Effector CD8-positive, alpha-beta T cell (primary cell): Measurements from ENCODE around the gene SLC7A11.
"Not testable (repeated sequence)": the region's sequence is repeated elsewhere in the genome, so short reads cannot be mapped to it uniquely, and the experiment has no call there.

Source experiments
- DNase-seq: peaks from one replicate; lab custom pipeline; 2025; lab: John Stamatoyannopoulos, UW

The SLC7A11 gene

GRCh38 chr4:138242834-138243156, 646 bp upstream of the SLC7A11 start:
- no peak for DNase-seq

- DNase-seq: no peak
These were observed 671 bp downstream of the SLC7A11 start for GRCh38 chr4:138241281-138242075.

GRCh38 chr4:138239491-138239890, 2.7 kb downstream of the SLC7A11 start:
- DNase-seq: no peak

- no peak for DNase-seq
These were observed 3.4 kb downstream of the SLC7A11 start for GRCh38 chr4:138238521-138239292.

- DNase-seq: not testable (repeated sequence)
These were observed 5.0 kb downstream of the SLC7A11 start for GRCh38 chr4:138237132-138237531.

- no peak for DNase-seq
These were observed 6.1 kb downstream of the SLC7A11 start for GRCh38 chr4:138236037-138236436.

- DNase-seq: no peak
These were observed 6.7 kb downstream of the SLC7A11 start for GRCh38 chr4:138235419-138235952.

- no peak for DNase-seq
These were observed 7.9 kb downstream of the SLC7A11 start for GRCh38 chr4:138234248-138234647.

- DNase-seq: no peak
These were observed 8.7 kb downstream of the SLC7A11 start for GRCh38 chr4:138233313-138234034.

- no peak for DNase-seq
These were observed 9.8 kb downstream of the SLC7A11 start for GRCh38 chr4:138232364-138232763.

GRCh38 chr4:138230048-138230447, 12.1 kb downstream of the SLC7A11 start:
- DNase-seq: no peak

GRCh38 chr4:138229160-138229559, 13.0 kb downstream of the SLC7A11 start:
- DNase-seq: no peak

- no peak for DNase-seq
These were observed 15.8 kb downstream of the SLC7A11 start for GRCh38 chr4:138226351-138226750.

- DNase-seq: no peak
These were observed 16.7 kb downstream of the SLC7A11 start for GRCh38 chr4:138225477-138225876.

- no peak for DNase-seq
These were observed 17.5 kb downstream of the SLC7A11 start for GRCh38 chr4:138224614-138225013.

- DNase-seq: no peak
These were observed 18.8 kb downstream of the SLC7A11 start for GRCh38 chr4:138223231-138223910.

- DNase-seq: no peak
These were observed 20.1 kb downstream of the SLC7A11 start for GRCh38 chr4:138222046-138222445.

GRCh38 chr4:138218976-138219375, 23.2 kb downstream of the SLC7A11 start:
- DNase-seq: no peak

GRCh38 chr4:138217567-138217966, 24.6 kb downstream of the SLC7A11 start:
- no peak for DNase-seq

- no peak for DNase-seq
These were observed 25.8 kb downstream of the SLC7A11 start for GRCh38 chr4:138216272-138216867.

GRCh38 chr4:138210576-138210975, 31.6 kb downstream of the SLC7A11 start:
- not testable (repeated sequence) for DNase-seq
